GM12865 (cell line): ENCODE measurements around the gene SPATC1L.
A peak's percentile ranks its signal among the peaks of the same experiment; 100 is the strongest.
"Not testable (repeated sequence)": the region's sequence is repeated elsewhere in the genome, so short reads cannot be mapped to it uniquely, and the experiment has no call there.

Experiments
- DNase-seq: peaks from one replicate; pipeline ENCODE4 v3.0.0; 2010; ENCODE audit warnings: low read depth
- H3K4me3 ChIP-seq: 2 replicates; pipeline ENCODE4 v1.5.1; 2011; ENCODE audit warnings: mild to moderate bottlenecking, low read depth, low read length, control low read depth
- CTCF ChIP-seq: IDR thresholded peaks from 2 replicates; pipeline ENCODE4 v1.5.1; 2011; ENCODE audit warnings: low read length, control low read depth, low read depth, inconsistent platforms; ENCODE audit not compliant: insufficient read depth; ENCODE audit errors: missing control alignments

Gene SPATC1L

GRCh38 chr21:46189213-46189958 is 5.1 kb upstream of the SPATC1L start:
- no peak overlapping the region for H3K4me3 ChIP-seq
- no peak for DNase-seq
- no peak for TF ChIP-seq CTCF

DNA sequence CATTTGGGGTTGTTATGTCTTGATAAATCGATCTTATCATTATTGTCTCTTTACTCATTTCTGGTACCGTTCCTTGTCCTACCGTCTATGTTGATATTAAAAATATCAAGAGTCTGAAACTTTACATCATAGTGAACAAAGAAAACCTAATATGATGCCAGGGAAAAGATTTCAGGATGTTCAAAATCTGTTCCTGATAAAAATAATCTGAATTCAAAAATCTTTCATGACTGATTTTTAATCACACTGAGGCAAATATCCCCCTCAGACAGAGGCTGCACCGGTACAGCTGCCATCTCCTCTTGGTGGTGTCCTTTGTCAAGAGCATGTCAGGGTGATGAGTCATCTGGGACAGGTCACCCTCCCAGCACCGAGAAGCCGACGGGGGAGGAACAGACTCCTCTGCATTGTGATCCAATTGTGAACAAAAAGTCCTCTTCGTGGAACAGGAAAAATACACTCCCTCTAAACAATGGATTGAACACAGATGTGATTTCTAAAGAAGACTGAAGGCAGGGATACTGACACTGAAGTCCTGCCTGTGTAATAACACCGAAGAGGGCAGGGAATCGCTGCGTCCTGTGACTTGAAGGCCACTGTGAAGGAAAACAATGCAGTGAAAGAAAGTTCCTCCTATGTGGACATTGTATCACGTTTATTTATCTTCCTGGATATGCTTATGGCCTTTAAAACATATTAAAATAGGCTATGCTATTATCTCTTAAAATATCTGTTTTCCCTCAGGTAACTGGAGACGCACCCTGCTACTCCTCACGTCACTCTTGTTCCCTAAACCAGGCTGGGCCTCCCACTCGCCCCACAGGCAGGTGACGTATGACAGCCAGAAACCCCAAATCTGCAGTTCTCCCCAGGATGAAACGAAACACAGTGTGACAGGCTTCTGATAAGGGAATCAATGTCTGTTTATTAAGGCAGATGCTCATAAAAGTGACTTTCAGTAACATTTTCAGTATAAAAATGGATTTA is 4.3 kb upstream of the SPATC1L start:
- no peak overlapping the region for H3K4me3 ChIP-seq
- DNase-seq, result no peak
- TF ChIP-seq CTCF, result no peak

DNA sequence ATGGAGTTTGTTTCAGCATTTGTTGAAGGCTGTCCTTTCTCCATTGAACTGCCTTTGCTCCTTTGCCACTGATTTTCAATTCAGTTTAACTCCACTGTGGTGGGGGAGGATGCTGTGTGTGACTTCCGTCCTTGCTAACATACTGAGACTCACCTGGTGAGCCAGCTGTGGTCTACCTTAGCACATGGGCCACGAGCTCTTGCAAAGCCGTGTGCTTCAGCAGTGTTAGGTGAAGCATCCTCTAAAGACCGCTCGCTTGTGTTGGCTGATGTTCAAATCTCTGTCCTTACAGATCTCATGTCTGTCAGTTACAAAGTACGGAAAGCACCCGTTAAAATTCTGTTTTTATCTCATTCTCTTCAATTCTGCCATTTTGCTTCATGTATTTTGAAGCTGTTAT is 3.6 kb upstream of the SPATC1L start:
- no peak overlapping the region for H3K4me3 ChIP-seq
- TF ChIP-seq CTCF, result no peak
- no peak for DNase-seq

- no peak overlapping the region for H3K4me3 ChIP-seq
- TF ChIP-seq CTCF, result no peak
- no peak for DNase-seq
Measured at GRCh38 chr21:46187261-46187660, 3.0 kb upstream of the SPATC1L start.

DNA sequence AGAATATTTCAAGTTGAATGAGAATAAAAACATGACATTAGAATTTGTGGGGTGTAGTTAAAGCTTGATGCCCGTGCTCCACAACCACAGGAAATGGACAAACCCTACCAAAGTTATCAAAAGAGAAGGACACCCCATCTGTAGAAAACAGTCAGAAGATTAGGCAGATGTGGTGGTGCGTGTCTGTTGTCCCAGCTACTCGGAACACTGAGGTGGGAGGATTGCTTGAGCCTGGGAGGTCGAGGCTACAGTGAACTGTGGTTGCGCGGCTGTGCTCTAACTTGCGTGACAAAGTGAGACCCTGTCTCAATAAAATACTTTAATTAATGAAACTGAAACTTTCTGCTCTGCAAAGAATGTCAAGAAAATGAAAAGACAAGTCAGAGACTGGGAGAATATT is 1.5 kb upstream of the SPATC1L start:
- no peak overlapping the region for H3K4me3 ChIP-seq
- no peak for DNase-seq
- no peak for TF ChIP-seq CTCF

- TF ChIP-seq CTCF, result no peak
- peak; percentile 90 for DNase-seq
- H3K4me3 ChIP-seq, result peak overlapping the region; percentile 38
Measured at GRCh38 chr21:46184625-46185555, 631 bp upstream of the SPATC1L start.

DNA sequence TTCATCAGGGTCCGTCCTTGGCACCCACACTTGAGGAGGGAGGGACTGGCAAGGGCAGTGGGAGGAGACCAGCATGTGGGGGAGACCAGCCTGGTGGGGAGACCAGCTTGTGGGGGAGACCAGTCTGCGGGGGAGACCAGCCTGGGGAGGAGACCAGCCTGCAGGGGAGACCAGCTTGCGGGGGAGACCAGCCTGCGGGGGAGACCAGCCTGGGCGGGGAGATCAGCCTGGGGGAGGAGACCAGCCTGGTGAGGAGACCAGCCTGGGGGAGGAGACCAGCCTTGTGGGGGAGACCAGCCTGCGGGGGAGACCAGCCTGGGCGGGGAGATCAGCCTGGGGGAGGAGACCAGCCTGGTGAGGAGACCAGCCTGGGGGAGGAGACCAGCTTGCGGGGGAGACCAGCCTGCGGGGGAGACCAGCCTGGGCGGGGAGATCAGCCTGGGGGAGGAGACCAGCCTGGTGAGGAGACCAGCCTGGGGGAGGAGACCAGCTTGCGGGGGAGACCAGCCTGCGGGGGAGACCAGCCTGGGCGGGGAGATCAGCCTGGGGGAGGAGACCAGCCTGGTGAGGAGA is 836 bp downstream of the SPATC1L start:
- peak overlapping the region; percentile 68 for H3K4me3 ChIP-seq
- not testable (repeated sequence) for DNase-seq
